Measurements from ENCODE around the gene IER5L.

- no peak for TF ChIP-seq EZH2 (IDR thresholded peaks at IDR 0.05; ENCODE audit: insufficient read depth, poor library complexity, severe bottlenecking)
- TF ChIP-seq EZH2phosphoT487 (IDR thresholded peaks at IDR 0.05; ENCODE audit: insufficient read depth, low read depth): no peak
Observed at GRCh38 chr9:129137292-129138143, 40.5 kb downstream of the IER5L start.

All from GM23248 (cell line).